ENCODE measurements around the gene TRRAP.
"Not testable (repeated sequence)": the region's sequence is repeated elsewhere in the genome, so short reads cannot be mapped to it uniquely, and the experiment has no call there.

The TRRAP gene

DNA sequence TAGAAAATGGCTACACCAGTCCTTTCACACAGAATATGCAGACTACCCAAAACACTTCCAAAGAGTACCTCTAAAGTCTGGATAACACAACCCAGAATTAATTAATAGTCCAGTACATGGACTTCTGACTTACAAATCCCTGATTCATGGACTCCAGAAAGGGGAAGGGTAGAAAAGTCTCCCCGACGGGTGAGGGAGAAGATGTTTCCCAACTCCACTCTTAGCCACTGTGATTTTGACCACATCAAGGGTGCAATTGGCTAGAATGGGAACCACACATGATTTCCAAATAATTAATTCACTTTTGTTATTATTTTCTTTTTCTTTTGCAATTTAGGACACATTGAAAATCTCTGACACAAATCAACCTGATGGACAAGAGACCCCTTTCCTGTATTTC is 9.9 kb upstream of the TRRAP start:
- DNase-seq, result no peak

DNA sequence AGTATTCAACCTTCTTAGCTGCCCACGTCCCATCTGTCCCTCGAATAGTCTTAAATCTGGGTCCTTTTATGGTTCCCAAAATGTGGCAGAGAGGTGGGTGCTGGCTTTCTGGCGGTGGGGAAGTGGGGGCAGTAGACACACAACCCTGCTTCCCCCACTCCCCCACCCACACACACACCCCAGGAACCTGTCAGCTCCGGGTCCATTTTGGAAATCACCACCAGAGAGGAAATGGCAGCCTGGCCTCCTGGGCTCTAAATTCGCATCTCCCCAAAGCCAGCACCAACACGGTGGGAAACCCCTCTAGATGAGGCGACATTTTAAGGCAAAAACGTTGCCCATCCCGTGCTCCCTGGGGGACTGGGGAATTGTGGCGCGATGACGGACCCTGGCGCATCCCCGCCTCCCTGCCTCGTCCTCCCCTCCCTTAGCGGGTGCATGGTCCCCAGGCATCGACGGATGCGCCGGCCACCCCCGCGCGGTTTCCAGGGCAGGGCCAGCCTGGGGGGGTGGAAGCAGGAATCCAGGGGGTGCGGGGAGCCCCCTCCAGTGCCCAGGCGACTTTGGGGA is 9.2 kb upstream of the TRRAP start:
- DNase-seq, result no peak

DNA sequence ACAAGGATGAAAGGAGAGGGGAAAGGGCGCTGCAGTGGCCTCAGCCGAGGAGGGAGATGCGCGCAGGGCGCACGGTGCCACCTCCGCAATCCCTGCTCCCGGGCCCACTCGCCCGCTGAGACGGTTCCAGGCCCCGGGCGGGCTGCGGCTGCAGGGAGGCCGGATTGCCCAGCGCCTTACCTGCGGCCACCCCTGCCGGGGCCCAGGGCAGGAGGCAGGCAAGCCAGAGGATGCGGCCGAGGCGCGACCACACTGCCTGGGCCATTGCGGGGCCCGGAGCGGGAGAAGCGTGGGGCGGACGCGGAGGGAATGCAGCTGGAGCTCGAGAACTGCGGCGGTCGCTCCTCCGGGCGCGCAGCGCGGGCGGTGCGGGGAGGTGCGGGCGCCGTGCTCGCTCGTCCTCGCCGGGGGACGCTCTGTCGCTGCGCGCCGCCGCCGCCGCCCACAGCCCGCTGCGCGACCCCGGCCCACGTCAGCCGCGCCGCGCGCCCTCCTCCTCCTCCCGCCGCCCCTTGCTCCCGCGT is 8.7 kb upstream of the TRRAP start, which contains the start of gene TMEM130:
TSS of gene TMEM130 (minus strand) at position 418 of the 524 bp plus-strand sequence. CDS start at position 265, 153 bp downstream.
- no peak for DNase-seq

DNA sequence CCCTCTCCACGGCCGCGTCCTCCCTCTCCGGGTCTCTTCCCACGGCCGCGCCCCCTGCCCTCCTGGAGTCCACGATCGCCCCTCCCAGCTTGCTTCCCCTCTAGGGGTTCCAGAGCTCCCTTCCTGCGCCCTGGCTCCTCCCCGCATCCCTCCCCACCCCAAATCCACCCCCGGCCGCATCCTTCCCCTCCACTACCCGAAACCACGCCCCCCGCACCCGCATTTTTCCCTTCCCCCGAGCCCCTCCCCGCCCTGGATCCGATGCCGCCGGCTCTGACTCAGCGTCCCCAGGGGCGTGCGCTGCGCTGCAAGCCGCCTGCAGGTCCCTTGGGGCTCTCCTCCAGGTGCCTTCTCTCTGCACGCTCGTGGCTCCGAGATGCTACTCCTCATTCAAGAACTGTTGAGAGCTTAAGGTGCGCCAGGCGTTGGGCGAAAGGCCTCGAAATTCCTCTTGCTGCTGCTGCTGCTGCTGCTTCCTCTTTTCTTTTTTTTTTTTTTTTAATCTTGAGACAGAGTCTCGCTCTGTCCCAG is 8.1 kb upstream of the TRRAP start:
- DNase-seq, result no peak

DNA sequence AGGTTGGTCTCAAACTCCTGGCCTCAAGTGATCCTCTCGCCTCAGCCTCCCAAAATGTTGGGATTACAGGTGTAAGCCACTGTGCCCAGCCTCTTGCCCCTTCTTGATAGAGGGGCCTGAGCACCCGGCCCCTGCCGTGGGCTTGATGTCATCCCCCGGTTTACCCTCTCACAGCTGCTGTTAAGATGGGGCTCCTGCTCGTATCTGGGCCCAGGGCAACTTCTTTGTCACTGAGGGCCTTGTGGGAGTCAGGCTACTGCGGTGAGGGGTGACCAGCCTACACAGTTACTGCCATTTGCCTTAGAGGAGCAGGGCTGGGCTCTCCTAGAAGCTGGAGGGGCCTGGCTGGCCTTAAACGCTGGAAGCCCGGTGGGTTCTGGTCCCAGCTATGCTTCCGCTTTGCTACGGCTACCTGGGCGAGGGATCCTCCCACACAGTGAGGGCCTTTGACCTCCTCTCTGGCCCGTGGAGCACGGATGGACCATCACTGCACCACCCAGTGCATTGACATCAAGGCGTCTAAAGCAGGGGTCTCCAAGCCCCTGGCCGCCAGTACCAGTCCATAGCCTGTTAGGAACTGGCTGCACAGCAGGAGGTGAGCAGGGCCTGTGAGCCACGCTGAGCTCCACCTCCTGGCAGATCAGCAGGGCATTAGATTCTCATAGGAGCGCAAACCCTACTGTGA is 7.4 kb upstream of the TRRAP start:
- no peak for DNase-seq

DNA sequence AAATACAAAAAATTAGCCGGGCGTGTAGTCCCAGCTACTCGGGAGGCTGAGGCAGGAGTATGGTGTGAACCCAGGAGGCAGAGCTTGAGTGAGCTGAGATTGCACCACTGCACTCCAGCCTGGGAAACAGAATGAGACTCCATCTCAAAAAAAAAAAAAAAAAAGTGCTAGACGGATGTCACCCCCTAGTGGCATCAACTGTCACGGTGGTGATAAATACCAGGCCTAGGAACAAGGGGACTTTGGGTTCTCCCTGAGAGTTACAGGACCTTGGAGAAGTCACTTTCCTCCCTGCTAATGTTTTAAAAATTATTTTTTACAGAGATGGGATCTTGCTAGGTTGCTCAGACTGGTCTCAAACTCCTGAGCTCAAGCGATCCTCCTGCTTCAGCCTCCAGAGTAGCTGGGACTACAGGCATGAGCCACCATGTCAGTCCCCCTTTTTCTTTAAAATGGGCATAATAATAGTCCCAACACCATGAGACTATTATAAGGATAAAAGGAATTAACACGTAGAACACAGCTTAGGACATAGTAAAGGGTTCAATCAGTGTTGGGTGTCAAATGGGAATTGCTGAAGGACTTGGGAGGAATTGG is 5.9 kb upstream of the TRRAP start:
- DNase-seq, result no peak

DNA sequence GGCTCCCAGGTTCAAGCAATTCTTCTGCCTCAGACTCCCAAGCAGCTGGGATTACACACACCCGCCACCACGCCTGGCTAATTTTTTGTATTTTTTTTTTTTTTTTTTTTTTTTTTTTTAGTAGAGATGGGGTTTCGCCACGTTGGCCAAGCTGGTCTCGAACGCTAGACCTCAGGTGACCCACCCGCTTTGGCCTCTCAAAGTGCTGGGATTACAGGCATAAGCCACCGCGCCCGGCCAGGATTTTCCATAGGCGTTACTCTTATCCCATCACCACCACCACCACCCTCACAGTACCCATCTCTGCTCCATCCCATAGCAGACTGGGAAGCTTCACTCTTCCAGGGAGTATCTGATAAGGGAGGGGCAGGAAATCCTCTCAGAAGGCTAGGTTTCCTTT is 4.7 kb upstream of the TRRAP start:
- DNase-seq, result not testable (repeated sequence)

DNA sequence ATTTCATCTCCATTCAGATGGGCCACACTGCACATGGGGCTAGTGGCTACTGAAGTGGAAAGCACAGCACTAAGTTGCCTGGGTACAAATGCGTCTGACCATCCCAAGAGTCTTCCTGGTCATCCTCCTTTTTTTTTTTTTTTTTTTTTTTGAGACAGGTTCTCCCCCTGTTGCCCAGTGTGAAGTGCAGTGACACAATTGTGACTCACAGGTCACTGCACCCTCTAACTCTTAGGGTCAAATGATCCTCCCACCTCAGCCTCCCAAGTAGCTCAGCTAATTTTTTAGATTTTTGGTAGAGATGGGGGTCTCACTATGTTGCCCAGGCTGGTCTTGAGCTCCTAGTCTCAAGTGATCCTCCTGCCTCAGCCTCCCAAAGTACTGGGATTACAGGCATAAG is 3.4 kb upstream of the TRRAP start:
- no peak for DNase-seq

DNA sequence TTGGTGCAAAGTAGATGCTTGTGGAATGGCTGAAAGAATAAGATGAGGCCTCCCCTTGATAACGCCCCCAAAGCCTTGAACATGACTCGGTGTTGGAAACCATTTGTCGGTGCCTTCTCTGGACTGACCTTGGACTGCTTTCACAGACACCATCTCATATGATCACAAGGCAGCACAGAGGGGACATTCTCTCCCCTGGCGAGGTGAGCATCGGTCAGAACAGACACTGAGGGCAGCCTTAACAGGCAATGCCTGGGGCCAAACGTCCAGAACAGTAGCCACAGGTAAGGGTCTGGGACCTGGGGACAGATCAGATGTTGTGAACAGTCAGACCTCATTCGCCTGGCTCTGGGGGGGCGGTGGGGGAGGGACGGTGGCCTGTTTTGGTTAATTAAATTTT is 2.8 kb upstream of the TRRAP start:
- no peak for DNase-seq

DNA sequence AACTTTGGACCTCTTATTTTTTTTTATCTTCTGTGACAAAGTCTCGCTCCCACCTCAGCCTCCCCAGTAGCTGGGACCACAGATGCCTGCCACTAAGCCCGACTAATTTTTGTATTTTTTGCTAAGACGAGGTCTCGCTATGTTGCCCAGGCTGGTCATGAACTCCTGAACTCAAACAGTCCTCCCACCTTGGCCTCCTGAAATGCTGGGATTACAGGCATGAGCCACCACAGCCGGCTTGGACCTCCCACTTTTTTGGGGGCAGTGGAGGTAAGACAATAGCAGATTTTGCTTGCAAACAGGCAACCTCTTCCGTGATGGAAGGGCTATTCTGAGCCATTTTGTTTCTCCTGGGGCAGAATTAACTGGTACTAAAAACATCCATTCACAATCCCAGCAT is 1.2 kb upstream of the TRRAP start:
- no peak for DNase-seq

DNA sequence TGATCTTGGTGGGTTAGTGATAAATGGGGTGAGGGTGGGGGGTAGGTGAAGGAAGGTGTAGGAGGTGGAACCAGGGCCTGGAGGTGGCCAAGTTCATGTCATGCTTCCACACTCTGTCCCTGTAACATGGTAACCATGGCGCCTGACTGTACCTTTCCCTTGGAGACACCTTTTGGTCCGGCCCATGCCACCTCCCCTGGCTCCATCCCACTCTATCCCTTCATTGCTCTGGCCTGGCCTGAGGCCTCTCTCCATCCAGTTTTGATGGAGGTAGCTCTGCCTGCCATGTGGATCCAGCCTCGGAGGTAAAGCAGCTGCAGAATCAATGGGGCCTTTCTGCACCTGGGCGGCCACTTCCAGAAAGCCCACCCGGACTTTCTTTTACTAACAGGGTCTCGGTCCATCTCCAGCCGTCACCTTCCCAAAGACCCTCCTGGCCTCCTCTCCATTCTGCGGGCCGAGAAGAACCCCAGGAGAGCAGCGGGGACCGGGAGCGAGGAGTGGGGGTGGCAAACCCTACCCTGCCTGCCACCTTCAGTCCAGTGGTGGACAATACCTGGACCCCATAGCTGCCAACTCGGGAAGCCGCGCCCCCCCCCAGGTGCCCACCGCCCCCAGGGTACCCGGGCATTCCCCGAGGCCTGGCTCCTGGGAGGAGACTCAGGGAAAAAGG is 504 bp upstream of the TRRAP start:
- DNase-seq, result no peak

DNA sequence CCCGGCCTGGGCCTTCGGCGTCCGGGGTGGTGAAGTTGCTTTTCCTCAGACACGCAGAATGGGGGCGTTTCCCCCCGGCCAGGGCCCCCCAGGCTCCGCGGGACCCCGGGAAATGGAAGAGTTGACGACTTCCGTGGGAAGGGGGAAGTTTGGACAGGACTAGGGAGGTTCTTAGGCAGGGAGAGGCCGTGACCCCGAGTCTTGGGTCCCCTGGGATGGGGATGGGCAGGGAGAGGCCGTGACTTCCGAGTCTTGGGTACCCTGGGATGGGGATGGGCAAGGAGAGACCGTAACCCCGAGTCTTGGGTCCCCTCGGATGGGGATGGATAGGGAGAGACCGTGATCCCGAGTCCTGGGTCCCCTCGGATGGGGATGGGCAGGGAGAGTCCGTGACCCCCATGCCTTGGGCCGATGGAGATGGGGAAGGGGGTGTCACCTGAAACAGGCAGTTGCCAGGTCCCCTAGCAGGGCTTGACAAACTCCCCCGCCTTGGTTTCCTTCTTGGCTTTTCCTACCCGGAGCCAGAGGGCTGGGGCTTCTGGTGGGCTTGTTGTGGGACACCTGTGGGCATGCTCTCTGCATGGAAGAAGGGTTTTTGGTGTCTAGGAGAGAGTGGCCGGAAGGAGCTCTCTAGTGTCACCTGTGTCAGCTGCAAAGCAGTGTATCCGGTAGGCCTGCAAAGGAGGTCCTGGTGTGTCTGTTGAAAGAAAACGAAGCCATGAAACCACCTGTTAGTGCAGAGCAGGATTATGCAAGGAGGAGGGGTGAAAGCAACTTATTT is 1.1 kb downstream of the TRRAP start:
- DNase-seq, result peak; percentile 39

DNA sequence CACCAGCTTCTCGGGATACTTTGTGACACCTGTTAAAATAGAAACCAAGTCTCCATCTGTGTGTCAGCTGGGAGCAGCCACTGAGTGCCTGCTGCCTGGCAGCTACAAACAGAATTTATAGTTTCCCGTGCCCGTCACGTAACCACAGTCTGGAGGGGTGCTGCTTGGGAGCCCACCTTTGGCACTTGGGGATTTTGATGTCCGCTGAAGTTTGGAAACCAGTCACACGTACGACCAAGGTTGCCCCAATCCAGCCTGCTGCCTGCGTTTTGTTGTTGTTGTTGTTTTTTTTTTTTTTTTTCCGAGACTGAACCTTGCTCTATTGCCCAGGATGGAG is 1.6 kb downstream of the TRRAP start:
- no peak for DNase-seq

DNA sequence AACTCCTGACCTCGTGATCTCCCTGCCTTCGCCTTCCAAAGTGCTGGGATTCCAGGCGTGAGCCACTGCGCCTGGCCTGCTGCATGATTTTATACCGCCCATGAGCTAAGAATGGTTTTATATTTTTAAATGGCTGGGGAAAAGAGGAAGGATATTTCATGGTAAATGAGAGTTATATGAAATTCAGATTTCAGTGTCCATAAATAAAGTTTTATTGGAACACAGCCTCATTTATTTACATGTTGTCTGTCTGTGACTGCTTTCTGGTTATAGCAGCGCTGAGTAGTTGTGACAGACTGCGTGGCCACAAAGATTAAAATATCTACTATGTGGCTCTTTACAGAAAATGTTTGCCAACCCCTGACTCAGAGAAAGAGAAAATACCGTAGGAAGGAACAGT is 2.2 kb downstream of the TRRAP start:
- no peak for DNase-seq

DNA sequence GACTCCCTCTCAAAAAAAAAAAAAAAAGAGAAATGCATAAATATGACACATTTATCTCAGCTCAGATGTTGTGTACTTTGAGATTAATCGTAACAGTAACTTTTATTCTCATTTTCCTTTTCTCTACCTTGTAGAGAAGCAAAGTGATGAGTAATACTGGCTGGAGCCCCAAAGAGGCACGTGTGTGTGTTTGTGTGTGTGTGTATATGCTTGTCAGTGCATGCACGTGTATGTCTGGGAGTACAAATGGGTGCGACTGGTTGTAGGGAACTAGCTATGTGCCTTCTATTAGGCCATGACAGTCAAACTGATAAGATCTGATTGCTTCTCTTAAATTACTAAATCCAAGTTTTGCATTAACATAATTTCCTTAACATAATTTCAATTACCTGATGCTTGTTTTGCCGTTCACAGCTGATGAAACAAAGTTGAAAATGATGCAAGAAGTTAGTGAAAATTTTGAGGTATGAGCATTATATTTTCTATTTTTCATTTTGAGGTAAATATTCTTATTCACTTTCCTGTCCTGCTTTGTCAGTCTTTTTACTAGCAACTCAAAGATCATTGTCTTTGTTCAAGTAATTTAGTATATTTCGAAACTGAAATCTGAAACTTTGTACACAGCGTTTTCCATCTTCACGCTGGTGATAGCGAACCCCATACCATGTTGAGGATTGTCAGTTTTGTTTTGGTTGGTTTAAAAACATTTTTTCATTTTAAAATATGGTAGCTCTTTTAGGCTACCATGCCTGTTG is 3.4 kb downstream of the TRRAP start:
- no peak for DNase-seq

DNA sequence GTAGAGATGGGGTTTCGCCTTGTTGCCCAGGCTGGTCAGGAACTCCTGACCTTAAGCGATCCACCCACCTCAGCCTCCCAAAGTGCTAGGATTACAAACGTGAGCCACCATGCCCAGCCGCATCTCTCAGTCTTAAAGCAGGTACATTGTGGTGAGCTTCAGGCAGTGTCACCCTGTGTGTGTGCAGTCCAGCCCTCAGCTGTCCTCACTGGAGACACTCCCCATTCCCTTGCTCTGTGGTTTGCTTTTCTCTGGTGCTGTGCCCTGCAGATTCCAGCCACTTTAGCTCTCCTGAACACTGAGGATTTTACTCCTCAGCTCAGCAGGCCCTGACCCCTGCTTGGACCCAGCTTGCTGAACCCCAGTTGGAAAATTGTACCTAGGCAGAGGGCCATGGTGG is 6.1 kb downstream of the TRRAP start:
- no peak for DNase-seq

DNA sequence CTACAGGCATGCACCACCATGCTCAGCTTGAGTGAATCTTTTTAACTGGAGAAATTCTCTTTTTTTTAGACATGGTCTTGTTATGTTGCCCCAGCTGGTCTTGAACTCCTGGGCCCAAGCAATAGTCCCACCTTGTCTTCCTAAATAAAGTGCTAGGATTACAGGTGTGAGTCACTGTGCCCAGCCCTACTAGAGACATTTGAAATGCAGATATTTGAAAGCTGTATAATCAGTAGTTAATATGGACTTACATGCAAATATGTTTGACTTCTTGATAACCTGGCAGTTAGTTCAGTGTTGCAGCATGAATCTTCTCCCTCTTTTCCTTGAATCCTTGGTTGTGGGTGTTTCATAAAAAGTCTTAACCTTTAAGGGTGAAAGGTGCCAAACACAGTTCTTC is 8.7 kb downstream of the TRRAP start:
- no peak for DNase-seq

DNA sequence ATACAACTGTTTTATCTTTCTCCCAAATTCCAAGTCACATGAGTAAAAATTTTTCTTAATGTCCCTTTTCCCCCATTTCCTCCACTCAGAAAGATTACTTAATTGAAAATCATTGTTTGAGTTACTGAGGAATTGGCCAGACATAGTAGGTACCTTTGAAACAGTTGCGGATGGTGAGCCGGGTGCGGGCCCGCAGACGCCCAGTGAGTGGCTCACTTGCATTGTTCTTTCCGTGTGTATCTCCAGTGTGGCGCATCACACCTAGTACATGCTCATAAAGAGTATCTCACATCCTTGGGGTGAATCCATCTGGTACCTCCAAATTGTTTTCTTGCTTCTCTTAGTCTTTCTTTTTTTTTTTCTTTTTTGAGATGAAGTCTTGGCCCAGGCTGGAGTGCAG is 14.3 kb downstream of the TRRAP start:
- DNase-seq, result no peak

DNA sequence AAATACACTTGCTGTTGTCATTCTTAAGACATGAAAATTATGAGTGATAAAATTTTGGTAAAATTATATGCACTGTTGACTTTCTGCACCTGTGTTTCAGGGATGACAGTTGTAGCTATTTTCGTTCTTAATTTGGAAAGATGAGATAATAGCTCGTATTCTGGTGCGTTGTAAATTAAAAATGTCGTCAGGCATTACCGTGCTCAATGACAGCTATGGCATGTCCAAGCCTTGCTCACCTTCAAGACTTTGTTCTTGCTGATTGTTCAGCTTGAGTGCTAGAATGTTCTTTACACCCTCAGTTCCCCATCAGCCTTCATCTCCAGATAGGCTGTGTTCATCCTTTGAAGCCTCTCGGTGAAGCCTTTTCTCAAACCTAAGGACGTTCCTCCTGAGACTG is 21.5 kb downstream of the TRRAP start:
- DNase-seq, result no peak

DNA sequence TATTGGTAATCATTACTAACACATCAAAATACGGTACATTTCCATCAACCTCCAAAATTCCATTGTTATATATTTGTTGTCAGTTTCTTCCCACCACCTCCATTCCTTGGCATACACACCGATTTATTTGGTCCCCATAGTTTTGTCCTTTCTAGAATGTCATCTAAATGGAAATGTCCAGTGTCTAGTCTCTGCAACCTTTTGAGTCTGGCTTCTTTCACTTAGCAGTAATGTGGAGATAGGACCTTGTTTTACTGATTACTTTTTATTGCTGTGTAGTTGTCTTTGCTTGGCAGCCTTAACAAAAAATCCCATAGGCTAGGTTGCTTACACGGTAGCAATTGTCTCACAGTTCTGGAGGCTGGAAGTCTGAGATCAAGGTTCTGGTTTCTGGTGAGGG is 22.5 kb downstream of the TRRAP start:
- no peak for DNase-seq

DNA sequence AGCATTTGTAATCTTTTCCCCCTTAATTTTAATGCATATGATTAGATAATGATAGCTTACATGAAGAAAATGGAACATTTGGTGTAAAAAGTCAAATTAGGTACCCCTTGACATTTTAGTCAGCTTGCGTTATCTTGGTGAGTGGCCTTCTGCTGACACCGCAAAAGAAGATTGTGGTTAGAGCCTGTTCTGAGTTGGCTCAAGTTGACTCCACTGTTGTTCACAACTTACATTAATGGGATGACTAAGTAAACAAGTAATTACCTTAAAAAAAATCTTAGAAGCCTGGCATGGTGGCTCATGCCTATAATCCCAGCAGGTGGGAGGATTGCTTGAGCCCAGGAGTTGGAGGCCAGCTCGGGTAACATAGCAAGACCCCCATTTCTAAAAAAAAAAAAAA is 24.2 kb downstream of the TRRAP start:
- DNase-seq, result no peak

DNA sequence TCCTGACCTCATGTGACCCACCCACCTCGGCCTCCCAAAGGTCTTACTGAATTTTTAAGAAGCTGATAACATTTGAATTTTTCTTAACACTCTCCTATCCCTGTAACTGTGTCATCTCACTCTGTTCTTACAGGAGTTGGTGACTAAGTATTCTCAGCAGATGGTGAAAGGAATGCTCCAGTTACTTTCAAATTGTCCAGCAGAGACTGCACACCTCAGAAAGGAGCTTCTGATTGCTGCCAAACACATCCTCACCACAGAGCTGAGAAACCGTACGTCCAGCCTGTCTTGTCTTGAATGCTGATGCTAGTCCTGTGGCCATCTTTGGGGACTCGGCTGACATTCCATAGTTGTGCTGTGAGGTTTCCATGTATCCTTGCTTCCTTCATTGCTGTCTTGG is 24.9 kb downstream of the TRRAP start:
- no peak for DNase-seq
